HG02763 (cell line): Measurements from ENCODE around the gene DYRK1A.

ENCODE experiments used
- ATAC-seq: cut with Tn5 transposase; IDR thresholded peaks from one replicate; pipeline ENCODE4 v1.9.1; 2021; ENCODE audit warnings: mild to moderate bottlenecking, moderate library complexity; ENCODE audit not compliant: unreplicated experiment

The DYRK1A gene

GRCh38 chr21:37447288-37447936 lies 80.8 kb downstream of the DYRK1A start:
- no peak for ATAC-seq

- ATAC-seq, result no peak
These were observed 82.8 kb downstream of the DYRK1A start for GRCh38 chr21:37449302-37449937.

GRCh38 chr21:37450445-37450941 lies 83.9 kb downstream of the DYRK1A start:
- no peak for ATAC-seq

GRCh38 chr21:37451446-37451845 lies 84.9 kb downstream of the DYRK1A start:
- ATAC-seq, result no peak

GRCh38 chr21:37452227-37452626 lies 85.7 kb downstream of the DYRK1A start:
- ATAC-seq, result no peak

- no peak for ATAC-seq
These were observed 86.8 kb downstream of the DYRK1A start for GRCh38 chr21:37453350-37453749.

- ATAC-seq, result no peak
These were observed 88.4 kb downstream of the DYRK1A start for GRCh38 chr21:37454869-37455503.

- no peak for ATAC-seq
These were observed 88.9 kb downstream of the DYRK1A start for GRCh38 chr21:37455504-37455911.

- no peak for ATAC-seq
These were observed 92.2 kb downstream of the DYRK1A start for GRCh38 chr21:37458669-37459276.

GRCh38 chr21:37459575-37459974 lies 93.0 kb downstream of the DYRK1A start:
- ATAC-seq, result no peak

GRCh38 chr21:37460196-37460595 lies 93.6 kb downstream of the DYRK1A start:
- no peak for ATAC-seq

- ATAC-seq, result no peak
These were observed 94.9 kb downstream of the DYRK1A start for GRCh38 chr21:37461479-37461878.

GRCh38 chr21:37462087-37462861 lies 95.7 kb downstream of the DYRK1A start:
- ATAC-seq, result no peak

- ATAC-seq, result no peak
These were observed 96.7 kb downstream of the DYRK1A start for GRCh38 chr21:37463083-37463801.

GRCh38 chr21:37467082-37467481 lies 100.5 kb downstream of the DYRK1A start:
- ATAC-seq, result no peak

- no peak for ATAC-seq
These were observed 102.3 kb downstream of the DYRK1A start for GRCh38 chr21:37468909-37469308.

- ATAC-seq, result no peak
These were observed 102.9 kb downstream of the DYRK1A start for GRCh38 chr21:37469441-37469840.

- no peak for ATAC-seq
These were observed 106.0 kb downstream of the DYRK1A start for GRCh38 chr21:37472581-37472980.

GRCh38 chr21:37473491-37473890 lies 106.9 kb downstream of the DYRK1A start:
- ATAC-seq, result no peak

- no peak for ATAC-seq
These were observed 107.8 kb downstream of the DYRK1A start for GRCh38 chr21:37474342-37474741.
